A549 (cell line): ENCODE data around the gene POU6F1. TPM values are rescaled to one million over a fixed set of nuclear protein-coding genes. Genes with fewer than 3 reads are reported as not detected.
A peak's percentile ranks its signal among the peaks of the same experiment; 100 is the strongest.

Experiments
- ATAC-seq, 2 experiments: fragments of 200-7000 bp in 1 of 2; fragments of >200 bp in 1 of 2; cut with Nextera tagmentation in 1 of 2; cut with Tn5 transposase in 1 of 2; 3 replicates each; pipeline versions ENCODE4 v1.8.0 to v1.9.1; 2018 to 2020; ENCODE audit warnings: mild to moderate bottlenecking in 1 of 2, moderate library complexity in 1 of 2
- CTCF ChIA-PET: fragments of 300-600 bp; sonication (Branson Sonifier 250); formaldehyde crosslinking; extraction: SDS; loops from one replicate; lab custom pipeline; 2021; ENCODE audit warnings: antibody characterized with exemption, inconsistent platforms; lab: Yijun Ruan, JAX
- POLR2A ChIA-PET: fragments of 350-600 bp; formaldehyde crosslinking; extraction: SDS; loops from one replicate; lab custom pipeline; 2021; ENCODE audit warnings: antibody characterized with exemption, inconsistent platforms; lab: Yijun Ruan, JAX
- DNase-seq, 2 experiments: peaks; one replicate each; pipeline versions ENCODE4 v3.0.0 to v3.0.0-alpha.2; 2011 to 2016; ENCODE audit warnings: low read depth in 1 of 2, low spot score in 1 of 2
- FAIRE-seq: peaks from 2 replicates; lab custom pipeline; 2011; peaks lifted over from hg19 to GRCh38; lab: Jason Lieb, UNC
- H3K27ac ChIP-seq, 2 experiments: fragments of >200 bp; sonication (Bioruptor Twin); formaldehyde crosslinking; 3 replicates each; pipeline ENCODE4 v1.5.1; 2016 to 2017
- H3K4me1 ChIP-seq: fragments of >200 bp; sonication (Bioruptor Twin); formaldehyde crosslinking; 3 replicates; pipeline ENCODE4 v1.6.1; 2016
- H3K4me2 ChIP-seq: fragments of >200 bp; sonication (Bioruptor Twin); formaldehyde crosslinking; 3 replicates; pipeline ENCODE4 v1.6.1; 2016
- H3K4me3 ChIP-seq: fragments of >200 bp; sonication (Bioruptor Twin); formaldehyde crosslinking; 3 replicates; pipeline ENCODE4 v1.5.1; 2016
- H3K9me3 ChIP-seq: fragments of >200 bp; sonication (Bioruptor Twin); formaldehyde crosslinking; 3 replicates; pipeline ENCODE4 v1.6.1; 2016
- ATOH8 ChIP-seq: fragments of 250-450 bp; sonication (Bioruptor Pico); IDR thresholded peaks from 2 replicates; pipeline ENCODE4 v1.5.0; 2020; ENCODE audit warnings: low read depth, mild to moderate bottlenecking, moderate library complexity
- BCL3 ChIP-seq: fragments of >200 bp; sonication (Bioruptor Twin); formaldehyde crosslinking; IDR thresholded peaks from 3 replicates; pipeline ENCODE4 v1.6.1; 2016
- BHLHE40 ChIP-seq: IDR thresholded peaks from 2 replicates; pipeline ENCODE4 v1.6.1; 2012; ENCODE audit warnings: low read depth, low read length, inconsistent platforms
- CBX8 ChIP-seq: fragments of 200-600 bp; sonication (generic); IDR thresholded peaks from 2 replicates; pipeline ENCODE4 v1.6.1; 2016
- CHD4 ChIP-seq: fragments of 200-600 bp; sonication (generic); IDR thresholded peaks from 2 replicates; pipeline ENCODE4 v1.6.1; 2016; ENCODE audit warnings: antibody characterized with exemption, mild to moderate bottlenecking, borderline replicate concordance
- EHMT2 ChIP-seq: fragments of 200-600 bp; sonication (generic); IDR thresholded peaks from 2 replicates; pipeline ENCODE4 v1.6.1; 2016; ENCODE audit warnings: antibody characterized with exemption, low read depth, mild to moderate bottlenecking, moderate library complexity
- EP300 ChIP-seq, 2 experiments: fragments of >200 bp; sonication (Bioruptor Twin); formaldehyde crosslinking; IDR thresholded peaks; 2 replicates in 1 of 2; 3 replicates in 1 of 2; pipeline ENCODE4 v1.6.1; 2016 to 2017
- FOSB ChIP-seq: fragments of 250-450 bp; sonication (Bioruptor Pico); IDR thresholded peaks from 2 replicates; pipeline ENCODE4 v1.5.0; 2020; ENCODE audit warnings: mild to moderate bottlenecking, moderate library complexity
- FOSL2 ChIP-seq, 2 experiments: fragments of 450-650 bp in 1 of 2; fragments of >200 bp in 1 of 2; sonication (Bioruptor Twin) in 1 of 2; formaldehyde crosslinking; IDR thresholded peaks; 2 replicates each; pipeline versions ENCODE4 v1.5.0 to v1.6.1; 2016 to 2020; ENCODE audit warnings: mild to moderate bottlenecking in 1 of 2, moderate library complexity in 1 of 2
- FOXS1 ChIP-seq: fragments of 250-450 bp; sonication (Bioruptor Pico); IDR thresholded peaks from 2 replicates; pipeline ENCODE4 v1.5.0; 2020; ENCODE audit warnings: mild to moderate bottlenecking, moderate library complexity
- HES2 ChIP-seq: fragments of >200 bp; sonication (Bioruptor Twin); formaldehyde crosslinking; IDR thresholded peaks from 2 replicates; pipeline ENCODE4 v1.6.1; 2016
- HEYL ChIP-seq: fragments of 250-450 bp; sonication (Bioruptor Pico); IDR thresholded peaks from 2 replicates; pipeline ENCODE4 v1.8.0; 2021; ENCODE audit warnings: mild to moderate bottlenecking, moderate library complexity
- HMGXB4 ChIP-seq: fragments of 250-450 bp; sonication (Bioruptor Pico); IDR thresholded peaks from 2 replicates; pipeline ENCODE4 v1.5.0; 2021; ENCODE audit warnings: mild to moderate bottlenecking, moderate library complexity, borderline replicate concordance
- HOXA7 ChIP-seq: fragments of 250-450 bp; sonication (Bioruptor Pico); IDR thresholded peaks from 2 replicates; pipeline ENCODE4 v1.5.0; 2020; ENCODE audit warnings: mild to moderate bottlenecking, moderate library complexity
- HOXB13 ChIP-seq: fragments of 250-450 bp; sonication (Bioruptor Pico); IDR thresholded peaks from 2 replicates; pipeline ENCODE4 v1.5.0; 2020; ENCODE audit warnings: low read depth, mild to moderate bottlenecking, moderate library complexity
- JUN ChIP-seq, 2 experiments: fragments of >200 bp; sonication (Bioruptor Twin); formaldehyde crosslinking; IDR thresholded peaks; 2 replicates in 1 of 2; 3 replicates in 1 of 2; pipeline ENCODE4 v1.6.1; 2016 to 2017
- KDM5A ChIP-seq: fragments of 200-600 bp; sonication (generic); IDR thresholded peaks from 2 replicates; pipeline ENCODE4 v1.6.1; 2016; ENCODE audit warnings: antibody characterized with exemption, mild to moderate bottlenecking
- MAFK ChIP-seq: fragments of 450-650 bp; IDR thresholded peaks from 2 replicates; pipeline ENCODE4 v1.6.1; 2014; ENCODE audit not compliant: partially characterized antibody
- MYC ChIP-seq: IDR thresholded peaks from 2 replicates; pipeline ENCODE4 v1.6.1; 2012; ENCODE audit warnings: mild to moderate bottlenecking, inconsistent platforms, low read length, improper control_type of control experiment, borderline replicate concordance
- PBX3 ChIP-seq: IDR thresholded peaks from 2 replicates; pipeline ENCODE4 v1.6.1; 2012
- POLR2A ChIP-seq: IDR thresholded peaks from 2 replicates; pipeline ENCODE4 v1.6.1; 2012; ENCODE audit warnings: mild to moderate bottlenecking, low read length
- RAD21 ChIP-seq, 2 experiments: fragments of >200 bp in 1 of 2; sonication (Bioruptor Twin) in 1 of 2; formaldehyde crosslinking in 1 of 2; IDR thresholded peaks in 1 of 2; conservative IDR thresholded peaks in 1 of 2; 2 replicates in 1 of 2; 3 replicates in 1 of 2; pipeline ENCODE4 v1.6.1; 2012 to 2018; ENCODE audit warnings: inconsistent platforms in 1 of 2
- RARB ChIP-seq: fragments of 250-450 bp; sonication (Bioruptor Pico); IDR thresholded peaks from 2 replicates; pipeline ENCODE4 v1.8.0; 2021; ENCODE audit warnings: mild to moderate bottlenecking, moderate library complexity
- SREBF2 ChIP-seq: fragments of 450-650 bp; IDR thresholded peaks from 2 replicates; pipeline ENCODE4 v1.6.1; 2014; ENCODE audit warnings: mild to moderate bottlenecking, moderate library complexity
- USF2 ChIP-seq: fragments of 450-650 bp; IDR thresholded peaks from 2 replicates; pipeline ENCODE4 v1.6.1; 2014; ENCODE audit warnings: antibody characterized with exemption
- ZC3H11A ChIP-seq: fragments of 450-650 bp; IDR thresholded peaks from 2 replicates; pipeline ENCODE4 v1.6.1; 2014; ENCODE audit warnings: antibody characterized with exemption, mild to moderate bottlenecking
- ZFP36 ChIP-seq: fragments of 450-650 bp; IDR thresholded peaks from 2 replicates; pipeline ENCODE4 v1.6.1; 2014; ENCODE audit warnings: borderline replicate concordance; ENCODE audit not compliant: partially characterized antibody
- WGBS: methylation state at CpG from one replicate; pipeline ENCODE4 v1.1.6; 2017; ENCODE audit errors: missing lambda C conversion rate; 5-methylcytosine and 5-hydroxymethylcytosine counted together
- polyA plus RNA-seq, 4 experiments: library from polyadenylated mRNA; depleted of rRNA in 3 of 4; stranded (reverse); fragments of >200 nt; fragmentation: RNase III in 1 of 4; extraction: RNeasy Plus Mini Kit Qiagen cat#74134 plus additional on column Dnase treatment in 1 of 4; gene quantifications; 2 replicates in 3 of 4; 3 replicates in 1 of 4; pipeline ENCODE4 v1.2.3, GENCODE V29; 2011 to 2017

The POU6F1 gene
- polyA plus RNA-seq, 2 of the 4 experiments (the other 2 are of a cell fraction) = 0.58 to 1.3 TPM

GRCh38 chr12:51264297-51264696 is 46.4 kb upstream of the POU6F1 start:
- H3K4me1 ChIP-seq = peaks cover 13% of the 10 kb centered on the region
- WGBS = 99% methylated on average over 5 of the region's 5 CpGs
- TF ChIP-seq MYC (no peak), FOSB (CRISPR knock-in tag) (no peak), BHLHE40 (no peak), BCL3 (no peak), PBX3 (no peak), HEYL (no peak), ATOH8 (CRISPR knock-in tag) (no peak), RARB (no peak), HES2 (no peak), HMGXB4 (CRISPR knock-in tag) (no peak), FOSL2 (IDR thresholded peaks at IDR 0.05) (no peak), FOSL2 (CRISPR knock-in tag; IDR thresholded peaks at IDR 0.05) (no peak), HOXB13 (CRISPR knock-in tag) (no peak), POLR2A (no peak)
- no peak overlapping the region for H3K4me2 ChIP-seq
- no peak for FAIRE-seq
- CTCF ChIA-PET = interaction anchor here (0.7 to 5.8 kb wide), 5 partner anchors 9 to 87 kb away, joined by 3 to 120 read pairs (median 17); partner anchors contain the start of gene POU6F1
- H3K27ac ChIP-seq = no peak overlapping the region
- ATAC-seq = no peak
- H3K9me3 ChIP-seq = no peaks in the 10 kb centered on the region
- POLR2A ChIA-PET = no interaction called here
- no peak overlapping the region for H3K4me3 ChIP-seq
- DNase-seq = no peak

GRCh38 chr12:51263341-51263740 is 45.5 kb upstream of the POU6F1 start:
- H3K27ac ChIP-seq = peak overlapping the region in 1 of 2 experiments; percentile 44; a peak in 3 of 6 replicates
- ChIA-PET POLR2A (interaction anchor here (1.3 kb wide), 1 partner anchor 25 kb away, joined by 3 read pairs; the partner anchor contains the start of gene DAZAP2), CTCF (interaction anchor here (0.6 to 5.8 kb wide), 18 partner anchors 7 to 103 kb away, joined by 3 to 120 read pairs (median 4); partner anchors contain the start of genes DAZAP2, POU6F1 and SMAGP)
- FAIRE-seq (no peak), DNase-seq (no peak), ATAC-seq (no peak)
- no peak for TF ChIP-seq HEYL
- no peak for TF ChIP-seq HES2
- no peak for TF ChIP-seq FOXS1 (CRISPR knock-in tag)
- TF ChIP-seq PBX3 = no peak
- TF ChIP-seq CBX8 = no peak
- TF ChIP-seq CHD4 = no peak
- no peak for TF ChIP-seq ZFP36
- no peak for TF ChIP-seq MAFK
- TF ChIP-seq USF2 = no peak
- TF ChIP-seq FOSL2 (IDR thresholded peaks at IDR 0.05) = no peak
- TF ChIP-seq FOSL2 (CRISPR knock-in tag; IDR thresholded peaks at IDR 0.05) = no peak
- no peak for TF ChIP-seq RARB
- TF ChIP-seq SREBF2 = no peak
- TF ChIP-seq JUN (IDR thresholded peaks at IDR 0.05) = no peak
- no peak for TF ChIP-seq ZC3H11A
- TF ChIP-seq KDM5A = no peak
- TF ChIP-seq HOXA7 = no peak
- TF ChIP-seq EP300 (IDR thresholded peaks at IDR 0.05) = no peak
- TF ChIP-seq EHMT2 = no peak
- no peak for TF ChIP-seq RAD21 (conservative IDR thresholded peaks at IDR 0.05 in 1 of 2, IDR thresholded peaks at IDR 0.05 in 1 of 2)
- no peak overlapping the region for H3K4me3 ChIP-seq
- 94% methylated on average over 3 of the region's 3 CpGs for WGBS
- no peaks in the 10 kb centered on the region for H3K9me3 ChIP-seq
- H3K4me2 ChIP-seq = peak overlapping the region; percentile 61
- H3K4me1 ChIP-seq = peaks cover 13% of the 10 kb centered on the region
